ENCODE measurements around the gene NR2F1. TPM values are rescaled to one million over a fixed set of nuclear protein-coding genes. Genes with fewer than 3 reads are reported as not detected.

The NR2F1 gene
- total and polyA plus RNA-seq, 2 donors (not counting 1 experiment from before 2014, with no cell fraction given), result 64.4 to 90.8 TPM

GRCh38 chr5:93557021-93557604, 25.9 kb upstream of the NR2F1 start:
- Histone ChIP-seq H3K4me1 (ENCODE audit: control insufficient read depth, extremely low read depth, insufficient read depth, low read length) (no peaks in the 10 kb centered on the region), H3K4me2 (ENCODE audit: extremely low read depth, insufficient read depth, low read length) (no peak overlapping the region), H3K4me3 (replicated peaks in 1 of 4; ENCODE audit: control extremely low read depth in 1 of 4, insufficient read depth in 1 of 4, low read depth in 3 of 4, low read length in 4 of 4) (no peak overlapping the region), H3K27ac (ENCODE audit: insufficient read depth, low read length) (no peak overlapping the region), H3K36me3 (ENCODE audit: control insufficient read depth, insufficient read depth, low read length) (no peaks in the 10 kb centered on the region), H3K9me3 (ENCODE audit: control insufficient read depth, insufficient read depth, low read depth, low read length) (no peaks in the 10 kb centered on the region), H3K27me3 (ENCODE audit: control insufficient read depth, insufficient read depth, low read length) (no peaks in the 10 kb centered on the region), H3K9ac (ENCODE audit: insufficient read depth, low read length) (no peak overlapping the region), H3K79me2 (ENCODE audit: control insufficient read depth, insufficient read depth, low read length) (peaks cover 6% of the 10 kb centered on the region), H2AFZ (ENCODE audit: low read length) (no peak overlapping the region), H4K20me1 (ENCODE audit: control insufficient read depth, extremely low read depth, insufficient read depth, low read length) (no peaks in the 10 kb centered on the region)
- TF ChIP-seq, protein P1, sequence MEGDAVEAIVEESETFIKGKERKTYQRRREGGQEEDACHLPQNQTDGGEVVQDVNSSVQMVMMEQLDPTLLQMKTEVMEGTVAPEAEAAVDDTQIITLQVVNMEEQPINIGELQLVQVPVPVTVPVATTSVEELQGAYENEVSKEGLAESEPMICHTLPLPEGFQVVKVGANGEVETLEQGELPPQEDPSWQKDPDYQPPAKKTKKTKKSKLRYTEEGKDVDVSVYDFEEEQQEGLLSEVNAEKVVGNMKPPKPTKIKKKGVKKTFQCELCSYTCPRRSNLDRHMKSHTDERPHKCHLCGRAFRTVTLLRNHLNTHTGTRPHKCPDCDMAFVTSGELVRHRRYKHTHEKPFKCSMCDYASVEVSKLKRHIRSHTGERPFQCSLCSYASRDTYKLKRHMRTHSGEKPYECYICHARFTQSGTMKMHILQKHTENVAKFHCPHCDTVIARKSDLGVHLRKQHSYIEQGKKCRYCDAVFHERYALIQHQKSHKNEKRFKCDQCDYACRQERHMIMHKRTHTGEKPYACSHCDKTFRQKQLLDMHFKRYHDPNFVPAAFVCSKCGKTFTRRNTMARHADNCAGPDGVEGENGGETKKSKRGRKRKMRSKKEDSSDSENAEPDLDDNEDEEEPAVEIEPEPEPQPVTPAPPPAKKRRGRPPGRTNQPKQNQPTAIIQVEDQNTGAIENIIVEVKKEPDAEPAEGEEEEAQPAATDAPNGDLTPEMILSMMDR (conservative IDR thresholded peaks at IDR 0.05 in 1 of 2, IDR thresholded peaks at IDR 0.05 in 1 of 2; ENCODE audit: low read depth in 1 of 2, low read length in 2 of 2), result no peak
- no peak for TF ChIP-seq EZH2 (IDR thresholded peaks at IDR 0.05; ENCODE audit: low read length, missing control alignments)
- DNase-seq (ENCODE audit: low read depth in 2 of 2), result no peak

DNA sequence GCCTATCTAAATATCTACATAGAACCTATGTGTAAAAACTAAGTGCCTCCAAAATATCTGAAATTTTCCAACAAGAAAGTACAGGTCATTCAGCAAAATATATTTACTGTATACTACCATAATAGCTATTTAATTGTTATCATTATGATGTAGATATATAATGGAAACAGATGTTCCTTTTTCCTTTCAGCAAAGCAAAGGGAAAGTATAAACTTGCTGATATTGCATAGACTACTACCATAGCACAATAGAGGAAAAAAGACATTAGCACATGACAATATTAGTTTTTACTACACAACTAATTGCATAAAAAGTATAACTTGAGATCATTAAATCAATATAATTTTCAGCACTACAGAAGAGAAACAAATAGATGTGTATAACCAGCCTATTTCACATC, 16.9 kb upstream of the NR2F1 start:
- Histone ChIP-seq H3K27ac (ENCODE audit: insufficient read depth, low read length) (no peak overlapping the region), H3K36me3 (ENCODE audit: control insufficient read depth, insufficient read depth, low read length) (no peaks in the 10 kb centered on the region), H2AFZ (ENCODE audit: low read length) (no peak overlapping the region), H4K20me1 (ENCODE audit: control insufficient read depth, extremely low read depth, insufficient read depth, low read length) (no peaks in the 10 kb centered on the region), H3K9me3 (ENCODE audit: control insufficient read depth, insufficient read depth, low read depth, low read length) (no peaks in the 10 kb centered on the region), H3K9ac (ENCODE audit: insufficient read depth, low read length) (no peak overlapping the region), H3K27me3 (ENCODE audit: control insufficient read depth, insufficient read depth, low read length) (no peaks in the 10 kb centered on the region), H3K4me2 (ENCODE audit: extremely low read depth, insufficient read depth, low read length) (peak overlapping the region; percentile 55), H3K79me2 (ENCODE audit: control insufficient read depth, insufficient read depth, low read length) (peaks cover 60% of the 10 kb centered on the region), H3K4me1 (ENCODE audit: control insufficient read depth, extremely low read depth, insufficient read depth, low read length) (peaks cover 7% of the 10 kb centered on the region), H3K4me3 (replicated peaks in 1 of 4; ENCODE audit: control extremely low read depth in 1 of 4, insufficient read depth in 1 of 4, low read depth in 3 of 4, low read length in 4 of 4) (no peak overlapping the region)
- no peak for DNase-seq (ENCODE audit: low read depth in 2 of 2)
- TF ChIP-seq EZH2 (IDR thresholded peaks at IDR 0.05; ENCODE audit: low read length, missing control alignments), result no peak
- TF ChIP-seq, protein P1 (conservative IDR thresholded peaks at IDR 0.05 in 1 of 2, IDR thresholded peaks at IDR 0.05 in 1 of 2; ENCODE audit: low read depth in 1 of 2, low read length in 2 of 2), result no peak

DNA sequence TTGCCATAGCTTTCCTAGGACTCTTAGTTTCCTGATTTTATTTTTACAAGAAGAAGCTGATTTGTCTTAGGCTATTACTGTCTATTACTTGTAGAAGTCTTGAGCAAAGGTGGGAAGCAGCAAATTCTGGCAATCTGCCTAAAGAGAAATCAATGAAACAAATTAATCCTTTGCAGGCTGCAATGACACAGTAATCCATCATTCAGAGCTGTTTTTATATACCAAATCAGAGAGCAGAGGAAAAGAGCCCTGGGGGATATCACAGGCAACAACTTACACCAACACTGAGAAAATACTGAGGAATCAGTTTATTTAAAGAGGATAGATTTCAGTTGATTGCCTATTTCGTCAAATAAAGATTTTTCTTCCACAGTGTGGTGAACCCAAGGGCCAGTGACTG, 15.6 kb upstream of the NR2F1 start:
- Histone ChIP-seq H4K20me1 (ENCODE audit: control insufficient read depth, extremely low read depth, insufficient read depth, low read length) (no peaks in the 10 kb centered on the region), H3K27me3 (ENCODE audit: control insufficient read depth, insufficient read depth, low read length) (no peaks in the 10 kb centered on the region), H3K36me3 (ENCODE audit: control insufficient read depth, insufficient read depth, low read length) (no peaks in the 10 kb centered on the region), H3K27ac (ENCODE audit: insufficient read depth, low read length) (no peak overlapping the region), H3K4me2 (ENCODE audit: extremely low read depth, insufficient read depth, low read length) (peak overlapping the region; percentile 9), H3K9me3 (ENCODE audit: control insufficient read depth, insufficient read depth, low read depth, low read length) (no peaks in the 10 kb centered on the region), H3K4me1 (ENCODE audit: control insufficient read depth, extremely low read depth, insufficient read depth, low read length) (peaks cover 7% of the 10 kb centered on the region), H2AFZ (ENCODE audit: low read length) (no peak overlapping the region), H3K79me2 (ENCODE audit: control insufficient read depth, insufficient read depth, low read length) (peaks cover 71% of the 10 kb centered on the region), H3K4me3 (replicated peaks in 1 of 4; ENCODE audit: control extremely low read depth in 1 of 4, insufficient read depth in 1 of 4, low read depth in 3 of 4, low read length in 4 of 4) (no peak overlapping the region), H3K9ac (ENCODE audit: insufficient read depth, low read length) (no peak overlapping the region)
- no peak for TF ChIP-seq EZH2 (IDR thresholded peaks at IDR 0.05; ENCODE audit: low read length, missing control alignments)
- TF ChIP-seq, protein P1 (conservative IDR thresholded peaks at IDR 0.05 in 1 of 2, IDR thresholded peaks at IDR 0.05 in 1 of 2; ENCODE audit: low read depth in 1 of 2, low read length in 2 of 2), result no peak
- no peak for DNase-seq (ENCODE audit: low read depth in 2 of 2)

Measured in fibroblast of lung (primary cell).